ENCODE data around the gene HOMER3. TPM values are rescaled to one million over a fixed set of nuclear protein-coding genes. Genes with fewer than 3 reads are reported as not detected.

Gene HOMER3
- total and polyA plus RNA-seq, 2 of the 13 experiments (the other 11 are each of a cell fraction or from before 2014, with no cell fraction given), result 21.3 to 27.3 TPM

DNA sequence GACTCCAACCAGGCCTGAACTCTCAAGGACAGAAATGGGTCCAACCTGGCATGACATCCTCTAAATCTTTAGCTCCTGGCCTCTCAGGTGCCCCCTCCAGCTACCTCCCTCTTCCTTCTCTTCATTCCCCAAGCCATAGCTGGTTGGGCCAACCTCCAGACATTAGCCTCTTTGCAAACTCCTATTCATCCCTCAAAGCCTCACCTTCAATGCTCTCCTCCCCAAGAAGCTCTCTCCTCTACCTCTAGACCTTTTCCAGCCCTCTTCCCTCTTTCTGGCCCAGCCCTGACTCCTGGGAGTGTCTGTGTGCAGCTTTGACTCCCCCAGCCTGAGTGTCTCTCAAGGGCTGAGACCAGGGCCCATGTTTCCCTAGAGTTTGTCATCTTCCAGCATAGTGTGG, 5.3 kb upstream of the HOMER3 start:
- POLR2A ChIA-PET, result no interaction called here
- in situ Hi-C loops (cut with HindIII; ENCODE audit: extremely low pct_ligation_motif_present, low pct_unique_long_range_greater_than_20kb) (no loop called here), intact Hi-C loops (cut with micrococcal nuclease; ENCODE audit: unreplicated experiment) (no loop called here)
- Histone ChIP-seq H3K27ac (ENCODE audit: extremely low read length, insufficient read depth, low read length) (no peak overlapping the region), H3K36me3 (replicated peaks in 1 of 2; ENCODE audit: control insufficient read depth in 1 of 2, insufficient read depth in 2 of 2, low read length in 2 of 2) (no peaks in the 10 kb centered on the region), H2AFZ (ENCODE audit: low read length) (no peak overlapping the region), H3K4me3 (replicated peaks in 1 of 3; ENCODE audit: insufficient read depth in 1 of 3, low read depth in 2 of 3, low read length in 3 of 3) (no peak overlapping the region), H4K20me1 (ENCODE audit: insufficient read depth, low read length) (no peaks in the 10 kb centered on the region), H3K4me1 (ENCODE audit: insufficient read depth, low read length) (peaks cover 34% of the 10 kb centered on the region), H3K27me3 (ENCODE audit: control insufficient read depth in 1 of 2, insufficient read depth in 2 of 2, low read length in 2 of 2) (no peaks in the 10 kb centered on the region), H3K9me3 (ENCODE audit: low read length) (no peaks in the 10 kb centered on the region), H3K4me2 (ENCODE audit: low read depth, low read length) (no peak overlapping the region), H3K79me2 (ENCODE audit: insufficient read depth, low read length) (no peaks in the 10 kb centered on the region), H3K9ac (ENCODE audit: insufficient read depth, low read depth, low read length) (no peak overlapping the region)
- no peak for ATAC-seq
- no TSS peak for BruUV-seq (replicated peaks)
- FAIRE-seq, result no peak
- CTCF ChIA-PET (ENCODE audit: low intra/inter-chr PET ratio, low total read pairs), result no interaction called here
- TF ChIP-seq ZNF782 (CRISPR knock-in tag; IDR thresholded peaks at IDR 0.05; ENCODE audit: borderline replicate concordance) (no peak), MBNL3 (CRISPR knock-in tag; conservative IDR thresholded peaks at IDR 0.05) (no peak)
- DNase-seq (ENCODE audit: low spot score), result no peak

DNA sequence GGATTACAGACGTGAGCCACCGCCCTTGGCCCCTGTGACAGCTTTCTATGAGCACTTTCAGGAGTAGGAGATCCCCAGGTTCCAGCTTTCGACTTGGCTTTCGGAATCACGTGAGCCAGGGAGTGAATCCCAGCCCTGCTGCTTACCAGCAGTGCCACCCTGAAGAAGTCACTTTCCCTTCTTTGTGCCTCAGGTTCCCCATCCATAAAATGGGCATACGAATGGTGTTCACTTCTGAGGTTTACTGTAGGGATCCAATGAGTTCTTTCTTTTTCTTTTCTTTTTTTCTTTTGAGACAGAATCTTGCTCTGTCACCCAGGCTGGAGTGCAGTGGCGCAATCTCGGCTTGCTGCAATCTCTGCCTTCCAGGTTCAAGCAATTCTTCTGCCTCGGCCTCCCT, 4.3 kb upstream of the HOMER3 start:
- H3K9ac ChIP-seq (ENCODE audit: insufficient read depth, low read depth, low read length), result no peak overlapping the region
- no peak for TF ChIP-seq ZNF546 (CRISPR knock-in tag; conservative IDR thresholded peaks at IDR 0.05)
- no peak for TF ChIP-seq NFYB (CRISPR knock-in tag; IDR thresholded peaks at IDR 0.05)
- TF ChIP-seq ELF1 (CRISPR knock-in tag; IDR thresholded peaks at IDR 0.05), result no peak
- TF ChIP-seq ZFP36L1 (CRISPR knock-in tag; IDR thresholded peaks at IDR 0.05), result no peak
- TF ChIP-seq EED (CRISPR knock-in tag; IDR thresholded peaks at IDR 0.05), result no peak
- TF ChIP-seq ZNF629 (CRISPR knock-in tag; conservative IDR thresholded peaks at IDR 0.05), result peak; percentile 87
- TF ChIP-seq ZNF225 (CRISPR knock-in tag; IDR thresholded peaks at IDR 0.05), result no peak
- TF ChIP-seq RARG (CRISPR knock-in tag; IDR thresholded peaks at IDR 0.05; ENCODE audit: low read depth), result no peak
- no peak overlapping the region for H3K4me2 ChIP-seq (ENCODE audit: low read depth, low read length)
- FAIRE-seq, result no peak
- H3K27ac ChIP-seq (ENCODE audit: extremely low read length, insufficient read depth, low read length), result no peak overlapping the region
- ChIA-PET POLR2A (no interaction called here), CTCF (ENCODE audit: low intra/inter-chr PET ratio, low total read pairs) (no interaction called here)
- 63% methylated on average over 9 of the region's 9 CpGs for WGBS (ENCODE audit: low lambda C conversion rate)
- no peaks in the 10 kb centered on the region for H3K9me3 ChIP-seq (ENCODE audit: low read length)
- peaks cover 31% of the 10 kb centered on the region for H3K4me1 ChIP-seq (ENCODE audit: insufficient read depth, low read length)
- in situ Hi-C loops (cut with HindIII; ENCODE audit: extremely low pct_ligation_motif_present, low pct_unique_long_range_greater_than_20kb), result no loop called here
- H3K4me3 ChIP-seq (replicated peaks in 1 of 3; ENCODE audit: insufficient read depth in 1 of 3, low read depth in 2 of 3, low read length in 3 of 3), result no peak overlapping the region
- BruUV-seq (replicated peaks), result no TSS peak
- no peaks in the 10 kb centered on the region for H3K36me3 ChIP-seq (replicated peaks in 1 of 2; ENCODE audit: control insufficient read depth in 1 of 2, insufficient read depth in 2 of 2, low read length in 2 of 2)
- ATAC-seq, result no peak
- intact Hi-C loops (cut with micrococcal nuclease; ENCODE audit: unreplicated experiment), result no loop called here
- H2AFZ ChIP-seq (ENCODE audit: low read length), result no peak overlapping the region
- H3K79me2 ChIP-seq (ENCODE audit: insufficient read depth, low read length), result no peaks in the 10 kb centered on the region
- H3K27me3 ChIP-seq (ENCODE audit: control insufficient read depth in 1 of 2, insufficient read depth in 2 of 2, low read length in 2 of 2), result no peaks in the 10 kb centered on the region
- no peak for DNase-seq (ENCODE audit: low spot score)
- no peaks in the 10 kb centered on the region for H4K20me1 ChIP-seq (ENCODE audit: insufficient read depth, low read length)
